HepG2 (cell line): ENCODE measurements around the gene OR4B1. TPM values are rescaled to one million over a fixed set of nuclear protein-coding genes. Genes with fewer than 3 reads are reported as not detected.

Source experiments
- ATAC-seq: fragments of 200-7000 bp; cut with Tn5 transposase; 3 replicates; pipeline ENCODE4 v1.9.1; 2020; ENCODE audit warnings: mild to moderate bottlenecking, moderate library complexity
- BruUV-seq: library from RNA; stranded (reverse); fragments of 400-500 nt; replicated peaks from 2 replicates; lab custom pipeline; 2021; lab: Mats Ljungman, UMichigan
- CTCF ChIA-PET: fragments of 300-600 bp; formaldehyde crosslinking; extraction: SDS; loops from one replicate; lab custom pipeline; 2021; ENCODE audit warnings: low total read pairs, inconsistent platforms, low intra/inter-chr PET ratio; lab: Yijun Ruan, JAX
- POLR2A ChIA-PET: fragments of 350-600 bp; sonication (Branson Sonifier 250); formaldehyde crosslinking; loops from one replicate; lab custom pipeline; 2020; ENCODE audit warnings: antibody characterized with exemption, inconsistent platforms; lab: Yijun Ruan, JAX
- DNase-seq: peaks from one replicate; pipeline ENCODE4 v3.0.0-alpha.2; 2015; ENCODE audit warnings: low spot score
- FAIRE-seq: peaks from 3 replicates; lab custom pipeline; 2011; peaks lifted over from hg19 to GRCh38; lab: Jason Lieb, UNC
- H2AFZ ChIP-seq: one replicate; pipeline ENCODE4 v1.6.1; 2011; ENCODE audit warnings: low read length, inconsistent platforms
- H3K27ac ChIP-seq: fragments of 300-600 bp; 3 replicates; pipeline ENCODE4 v1.8.0; 2011; ENCODE audit warnings: mixed run types, mild to moderate bottlenecking, mixed read lengths, low read length, inconsistent platforms; ENCODE audit not compliant: insufficient read depth; ENCODE audit errors: extremely low read length
- H3K27me3 ChIP-seq, 2 experiments: fragments of 200-600 bp in 1 of 2; 2 replicates in 1 of 2; 3 replicates in 1 of 2; pipeline versions ENCODE4 v1.6.0 to v1.8.0; 2011; ENCODE audit warnings: low read length in 2 of 2, mild to moderate bottlenecking in 2 of 2, moderate library complexity in 2 of 2, inconsistent platforms in 1 of 2; ENCODE audit not compliant: insufficient read depth in 2 of 2, control insufficient read depth in 1 of 2
- H3K36me3 ChIP-seq, 2 experiments: fragments of 200-600 bp in 1 of 2; replicated peaks in 1 of 2; 2 replicates in 1 of 2; 3 replicates in 1 of 2; pipeline versions ENCODE4 v1.5.1 to v1.8.0; 2011; ENCODE audit warnings: low read length in 2 of 2, inconsistent platforms in 1 of 2; ENCODE audit not compliant: insufficient read depth in 2 of 2, control insufficient read depth in 1 of 2
- H3K4me1 ChIP-seq: 2 replicates; pipeline ENCODE4 v1.5.1; 2012; ENCODE audit warnings: low read length, inconsistent platforms; ENCODE audit not compliant: insufficient read depth
- H3K4me2 ChIP-seq: 2 replicates; pipeline ENCODE4 v1.6.0; 2011; ENCODE audit warnings: low read depth, low read length, inconsistent platforms
- H3K4me3 ChIP-seq, 3 experiments: fragments of 200-600 bp in 1 of 3; sonication (generic), shearing (Covaris generic) in 1 of 3; replicated peaks in 1 of 3; 2 replicates each; pipeline ENCODE4 v1.5.1; 2011 to 2016; ENCODE audit warnings: low read length in 3 of 3, inconsistent platforms in 2 of 3, low read depth in 2 of 3, mild to moderate bottlenecking in 2 of 3, control low read depth in 1 of 3, mixed read lengths in 1 of 3; ENCODE audit not compliant: insufficient read depth in 1 of 3
- H3K79me2 ChIP-seq: one replicate; pipeline ENCODE4 v1.6.1; 2011; ENCODE audit warnings: low read length, inconsistent platforms; ENCODE audit not compliant: insufficient read depth
- H3K9ac ChIP-seq: 2 replicates; pipeline ENCODE4 v1.6.0; 2011; ENCODE audit warnings: mild to moderate bottlenecking, low read depth, low read length, inconsistent platforms; ENCODE audit not compliant: insufficient read depth
- H3K9me3 ChIP-seq: 2 replicates; pipeline ENCODE4 v1.5.1; 2012; ENCODE audit warnings: mild to moderate bottlenecking, low read length
- H4K20me1 ChIP-seq: 2 replicates; pipeline ENCODE4 v1.6.0; 2011; ENCODE audit warnings: inconsistent platforms, mild to moderate bottlenecking, low read length, moderate library complexity; ENCODE audit not compliant: insufficient read depth
- EHMT2 ChIP-seq: fragments of 200-600 bp; sonication (generic); IDR thresholded peaks from 2 replicates; pipeline ENCODE4 v1.7.0; 2017; ENCODE audit warnings: antibody characterized with exemption, low read depth, low read length, borderline replicate concordance
- FOXK1 ChIP-seq: sonication (generic); formaldehyde crosslinking; IDR thresholded peaks from 2 replicates; pipeline ENCODE4 v1.4.0; 2020; ENCODE audit warnings: low read depth, missing genetic modification reagents, borderline replicate concordance
- HOMEZ ChIP-seq: IDR thresholded peaks from 2 replicates; pipeline ENCODE4 v1.6.1; 2016; ENCODE audit warnings: low read depth
- KLF9 ChIP-seq: IDR thresholded peaks from 2 replicates; pipeline ENCODE4 v1.6.1; 2016; ENCODE audit warnings: low read depth
- PRDM4 ChIP-seq: sonication (generic); formaldehyde crosslinking; IDR thresholded peaks from 2 replicates; pipeline ENCODE4 v1.9.0; 2021; ENCODE audit warnings: missing genetic modification reagents, borderline replicate concordance
- REPIN1 ChIP-seq: sonication (generic); formaldehyde crosslinking; IDR thresholded peaks from 2 replicates; pipeline ENCODE4 v1.8.0; 2022; ENCODE audit warnings: missing genetic modification reagents, low read depth, mild to moderate bottlenecking, borderline replicate concordance
- SIX1 ChIP-seq: sonication (generic); formaldehyde crosslinking; IDR thresholded peaks from 2 replicates; pipeline ENCODE4 v1.4.0; 2020; ENCODE audit warnings: missing genetic modification reagents, borderline replicate concordance
- SSRP1 ChIP-seq: IDR thresholded peaks from 2 replicates; pipeline ENCODE4 v1.6.1; 2016; ENCODE audit warnings: control low read depth
- TEF ChIP-seq: sonication (generic); formaldehyde crosslinking; IDR thresholded peaks from 2 replicates; pipeline ENCODE4 v1.5.0; 2020; ENCODE audit warnings: missing genetic modification reagents
- ZNF138 ChIP-seq: sonication (generic); formaldehyde crosslinking; IDR thresholded peaks from 2 replicates; pipeline ENCODE4 v1.5.0; 2020; ENCODE audit warnings: mild to moderate bottlenecking, low read depth, missing genetic modification reagents
- ZNF614 ChIP-seq: IDR thresholded peaks from 2 replicates; pipeline ENCODE4 v1.6.1; 2018; ENCODE audit warnings: missing biosample characterization, missing genetic modification reagents, inconsistent platforms, borderline replicate concordance
- ZNF687 ChIP-seq: sonication (generic); formaldehyde crosslinking; IDR thresholded peaks from 2 replicates; pipeline ENCODE4 v1.5.1; 2020; ENCODE audit warnings: mild to moderate bottlenecking, missing genetic modification reagents, moderate library complexity
- ZNF777 ChIP-seq: sonication (generic); formaldehyde crosslinking; IDR thresholded peaks from 2 replicates; pipeline ENCODE4 v1.4.0; 2020; ENCODE audit warnings: missing genetic modification reagents
- ZNF788 ChIP-seq: sonication (generic); formaldehyde crosslinking; IDR thresholded peaks from 2 replicates; pipeline ENCODE4 v1.5.0; 2020; ENCODE audit warnings: mild to moderate bottlenecking, missing genetic modification reagents, borderline replicate concordance
- ZNF879 ChIP-seq: sonication (generic); formaldehyde crosslinking; IDR thresholded peaks from 2 replicates; pipeline ENCODE4 v1.8.1; 2023; ENCODE audit warnings: missing genetic modification reagents
- ZSCAN30 ChIP-seq: sonication (generic); formaldehyde crosslinking; IDR thresholded peaks from 2 replicates; pipeline ENCODE4 v1.5.0; 2020; ENCODE audit warnings: mild to moderate bottlenecking, missing genetic modification reagents
- WGBS: methylation state at CpG from one replicate; pipeline ENCODE4 v1.1.6; 2017; ENCODE audit warnings: low lambda C conversion rate; 5-methylcytosine and 5-hydroxymethylcytosine counted together
- in situ Hi-C: cut with HindIII; loops from 2 replicates; pipeline ENCODE4 v1.10.0; 2017; ENCODE audit warnings: low pct_unique_long_range_greater_than_20kb; ENCODE audit not compliant: extremely low pct_ligation_motif_present
- intact Hi-C: fragments of 100-400 bp; cut with micrococcal nuclease; formaldehyde crosslinking; loops from one replicate; pipeline ENCODE4 v1.10.0; 2022; ENCODE audit not compliant: unreplicated experiment
- polyA plus RNA-seq, 8 experiments: library from polyadenylated mRNA; depleted of rRNA in 3 of 8; stranded (reverse) in 7 of 8; unstranded in 1 of 8; fragments of >200 nt; fragmentation: Illumina TruSeq in 4 of 8; extraction: Trizol in 4 of 8; gene quantifications; 2 replicates each; pipeline versions ENCODE4 v1.2.1 to v1.2.3, GENCODE V29; 2011 to 2016; ENCODE audit warnings: low read depth in 4 of 8, missing spikeins in 1 of 8, mixed read lengths in 1 of 8; ENCODE audit not compliant: insufficient read depth in 1 of 8
- total RNA-seq, 5 experiments: library from RNA; depleted of rRNA; stranded (reverse); fragments of >200 nt; fragmentation: Illumina TruSeq; extraction: Trizol; gene quantifications; 2 replicates each; pipeline ENCODE4 v1.2.3, GENCODE V29; 2016; ENCODE audit warnings: low read depth in 1 of 5

OR4B1 gene
- total and polyA plus RNA-seq, 2 of the 13 experiments (the other 11 are each of a cell fraction or from before 2014, with no cell fraction given) = not detected

GRCh38 chr11:48182860-48183526 lies 33.6 kb upstream of the OR4B1 start:
- CTCF ChIA-PET = no interaction called here
- no peak for ATAC-seq
- intact Hi-C loops (no loop called here), in situ Hi-C loops (no loop called here)
- no peaks in the 10 kb centered on the region for H3K9me3 ChIP-seq
- TF ChIP-seq ZSCAN30 (CRISPR knock-in tag) = no peak
- no peak for TF ChIP-seq ZNF777 (CRISPR knock-in tag)
- TF ChIP-seq REPIN1 (CRISPR knock-in tag) = no peak
- TF ChIP-seq ZNF138 (CRISPR knock-in tag) = no peak
- no peak for TF ChIP-seq ZNF687 (CRISPR knock-in tag)
- no peak for TF ChIP-seq KLF9
- no peak for TF ChIP-seq SIX1 (CRISPR knock-in tag)
- no peak for TF ChIP-seq EHMT2
- no peak for TF ChIP-seq PRDM4 (CRISPR knock-in tag)
- TF ChIP-seq SSRP1 = no peak
- TF ChIP-seq ZNF614 (CRISPR knock-in tag) = no peak
- no peak for TF ChIP-seq FOXK1 (CRISPR knock-in tag)
- TF ChIP-seq HOMEZ = no peak
- TF ChIP-seq ZNF879 (CRISPR knock-in tag) = no peak
- TF ChIP-seq TEF (CRISPR knock-in tag) = no peak
- TF ChIP-seq ZNF788 = no peak
- H3K4me1 ChIP-seq = no peaks in the 10 kb centered on the region
- no peak overlapping the region for H3K4me3 ChIP-seq
- DNase-seq = no peak
- no peak overlapping the region for H2AFZ ChIP-seq
- no peak for FAIRE-seq
- H4K20me1 ChIP-seq = no peaks in the 10 kb centered on the region
- no peak overlapping the region for H3K9ac ChIP-seq
- POLR2A ChIA-PET = no interaction called here
- H3K4me2 ChIP-seq = no peak overlapping the region
- no TSS peak for BruUV-seq
- H3K27me3 ChIP-seq = no peaks in the 10 kb centered on the region
- H3K27ac ChIP-seq = no peak overlapping the region
- 3% methylated on average over 4 of the region's 4 CpGs for WGBS
- no peaks in the 10 kb centered on the region for H3K36me3 ChIP-seq
- no peaks in the 10 kb centered on the region for H3K79me2 ChIP-seq
